Activated CD4-positive, alpha-beta memory T cell treated with anti-CD3 and anti-CD28 coated beads for 36 hours (primary cell): ENCODE measurements around the gene TEC. TPM values are rescaled to one million over a fixed set of nuclear protein-coding genes. Genes with fewer than 3 reads are reported as not detected.
"Not testable (repeated sequence)": the region's sequence is repeated elsewhere in the genome, so short reads cannot be mapped to it uniquely, and the experiment has no call there.

Experiments
- CTCF ChIA-PET: fragments of 350-600 bp; sonication (Branson Sonifier 250); formaldehyde crosslinking; loops from one replicate; lab custom pipeline; 2021; ENCODE audit warnings: antibody characterized with exemption, inconsistent platforms; lab: Charles Lee
- POLR2A ChIA-PET: fragments of 350-600 bp; sonication (Branson Sonifier 250); formaldehyde crosslinking; loops from one replicate; lab custom pipeline; 2021; ENCODE audit warnings: antibody characterized with exemption; lab: Charles Lee
- DNase-seq: peaks from one replicate; pipeline ENCODE4 v3.0.0-alpha.2; 2020
- H3K27ac Mint-ChIP-seq: one replicate; pipeline ENCODE4 v1.8.0; 2021; ENCODE audit warnings: mixed read lengths
- H3K27me3 Mint-ChIP-seq: one replicate; pipeline ENCODE4 v1.8.0; 2021; ENCODE audit warnings: mixed read lengths
- H3K36me3 Mint-ChIP-seq: one replicate; pipeline ENCODE4 v1.8.0; 2021; ENCODE audit warnings: mixed read lengths
- H3K4me1 Mint-ChIP-seq: one replicate; pipeline ENCODE4 v1.8.0; 2021; ENCODE audit warnings: low read depth, mixed read lengths
- H3K4me3 Mint-ChIP-seq: one replicate; pipeline ENCODE4 v1.8.0; 2021; ENCODE audit warnings: mild to moderate bottlenecking, mixed read lengths
- H3K9me3 Mint-ChIP-seq: one replicate; pipeline ENCODE4 v1.8.0; 2021; ENCODE audit warnings: mixed read lengths
- intact Hi-C: fragments of 100-400 bp; cut with micrococcal nuclease; formaldehyde crosslinking; loops from one replicate; pipeline ENCODE4 v1.15.1; 2023
- total RNA-seq, 2 experiments: library from RNA; stranded (reverse); gene quantifications; one replicate each; pipeline ENCODE4 v1.2.3, GENCODE V29; 2021

The TEC gene
- total RNA-seq, 2 experiments from 2014 or later, result 1.8 to 3.0 TPM

GRCh38 chr4:48234575-48234974 is 35.1 kb downstream of the TEC start:
- intact Hi-C loops, result no loop called here
- POLR2A ChIA-PET, result no interaction called here

GRCh38 chr4:48228949-48229348 is 40.7 kb downstream of the TEC start:
- POLR2A ChIA-PET, result no interaction called here
- intact Hi-C loops, result no loop called here

More at GRCh38 chr4:48234575-48234974, 35.1 kb downstream of the TEC start:
- Mint-ChIP-seq H3K27ac (no peak overlapping the region), H3K4me3 (no peak overlapping the region), H3K27me3 (no peaks in the 10 kb centered on the region), H3K9me3 (no peaks in the 10 kb centered on the region), H3K4me1 (peaks cover 2% of the 10 kb centered on the region), H3K36me3 (no peaks in the 10 kb centered on the region)
- DNase-seq, result no peak
- CTCF ChIA-PET, result no interaction called here

GRCh38 chr4:48227662-48228061 is 42.0 kb downstream of the TEC start:
- no peaks in the 10 kb centered on the region for H3K36me3 Mint-ChIP-seq
- POLR2A ChIA-PET, result no interaction called here
- no peak overlapping the region for H3K4me3 Mint-ChIP-seq
- no peaks in the 10 kb centered on the region for H3K4me1 Mint-ChIP-seq
- H3K9me3 Mint-ChIP-seq, result no peaks in the 10 kb centered on the region
- no peak for DNase-seq
- no peak overlapping the region for H3K27ac Mint-ChIP-seq
- no peaks in the 10 kb centered on the region for H3K27me3 Mint-ChIP-seq
- intact Hi-C loops, result no loop called here
- CTCF ChIA-PET, result no interaction called here

More at GRCh38 chr4:48228949-48229348, 40.7 kb downstream of the TEC start:
- no peak for DNase-seq
- Mint-ChIP-seq H3K27me3 (no peaks in the 10 kb centered on the region), H3K4me3 (no peak overlapping the region), H3K36me3 (no peaks in the 10 kb centered on the region), H3K27ac (no peak overlapping the region), H3K9me3 (no peaks in the 10 kb centered on the region), H3K4me1 (peaks cover 2% of the 10 kb centered on the region)
- CTCF ChIA-PET, result no interaction called here

- Mint-ChIP-seq H3K4me3 (no peak overlapping the region), H3K27ac (no peak overlapping the region), H3K27me3 (no peaks in the 10 kb centered on the region), H3K36me3 (no peaks in the 10 kb centered on the region), H3K9me3 (no peaks in the 10 kb centered on the region), H3K4me1 (no peaks in the 10 kb centered on the region)
- CTCF ChIA-PET, result no interaction called here
- intact Hi-C loops, result no loop called here
- no peak for DNase-seq
- POLR2A ChIA-PET, result no interaction called here
Measured at GRCh38 chr4:48226199-48226598, 43.4 kb downstream of the TEC start.

- intact Hi-C loops, result no loop called here
- Mint-ChIP-seq H3K27ac (no peak overlapping the region), H3K9me3 (no peaks in the 10 kb centered on the region), H3K36me3 (no peaks in the 10 kb centered on the region), H3K4me1 (no peaks in the 10 kb centered on the region), H3K4me3 (no peak overlapping the region), H3K27me3 (no peaks in the 10 kb centered on the region)
- CTCF ChIA-PET, result no interaction called here
- DNase-seq, result no peak
- POLR2A ChIA-PET, result no interaction called here
Measured at GRCh38 chr4:48225368-48226141, 44.1 kb downstream of the TEC start.

- intact Hi-C loops, result no loop called here
- H3K36me3 Mint-ChIP-seq, result no peaks in the 10 kb centered on the region
- H3K9me3 Mint-ChIP-seq, result no peaks in the 10 kb centered on the region
- DNase-seq, result no peak
- no peaks in the 10 kb centered on the region for H3K27me3 Mint-ChIP-seq
- no peak overlapping the region for H3K27ac Mint-ChIP-seq
- ChIA-PET POLR2A (no interaction called here), CTCF (no interaction called here)
- no peak overlapping the region for H3K4me3 Mint-ChIP-seq
- H3K4me1 Mint-ChIP-seq, result no peaks in the 10 kb centered on the region
Measured at GRCh38 chr4:48224606-48225005, 45.0 kb downstream of the TEC start.

GRCh38 chr4:48223633-48224295 is 45.9 kb downstream of the TEC start:
- intact Hi-C loops, result no loop called here
- CTCF ChIA-PET, result no interaction called here
- no peaks in the 10 kb centered on the region for H3K27me3 Mint-ChIP-seq
- no peaks in the 10 kb centered on the region for H3K9me3 Mint-ChIP-seq
- no peak overlapping the region for H3K4me3 Mint-ChIP-seq
- H3K27ac Mint-ChIP-seq, result no peak overlapping the region
- no peak for DNase-seq
- no peaks in the 10 kb centered on the region for H3K4me1 Mint-ChIP-seq
- POLR2A ChIA-PET, result no interaction called here
- no peaks in the 10 kb centered on the region for H3K36me3 Mint-ChIP-seq

GRCh38 chr4:48222491-48222890 is 47.1 kb downstream of the TEC start:
- ChIA-PET POLR2A (no interaction called here), CTCF (no interaction called here)
- Mint-ChIP-seq H3K4me3 (no peak overlapping the region), H3K36me3 (no peaks in the 10 kb centered on the region), H3K27me3 (no peaks in the 10 kb centered on the region), H3K9me3 (no peaks in the 10 kb centered on the region), H3K27ac (no peak overlapping the region), H3K4me1 (no peaks in the 10 kb centered on the region)
- DNase-seq, result no peak
- intact Hi-C loops, result no loop called here

GRCh38 chr4:48219430-48219829 is 50.2 kb downstream of the TEC start:
- CTCF ChIA-PET, H3K9me3 Mint-ChIP-seq, H3K27ac Mint-ChIP-seq, DNase-seq, H3K27me3 Mint-ChIP-seq, intact Hi-C loops, H3K4me1 Mint-ChIP-seq, H3K4me3 Mint-ChIP-seq, POLR2A ChIA-PET, H3K36me3 Mint-ChIP-seq: not testable (repeated sequence)

GRCh38 chr4:48216563-48216962 is 53.1 kb downstream of the TEC start:
- no peak for DNase-seq
- H3K4me1 Mint-ChIP-seq, result no peaks in the 10 kb centered on the region
- no peak overlapping the region for H3K27ac Mint-ChIP-seq
- intact Hi-C loops, result no loop called here
- CTCF ChIA-PET, result interaction anchor here (0.5 kb wide), 1 partner anchor 27 kb away, joined by 3 read pairs; no protein-coding TSS in a partner anchor
- POLR2A ChIA-PET, result no interaction called here
- H3K4me3 Mint-ChIP-seq, result no peak overlapping the region
- no peaks in the 10 kb centered on the region for H3K27me3 Mint-ChIP-seq
- H3K36me3 Mint-ChIP-seq, result no peaks in the 10 kb centered on the region
- no peaks in the 10 kb centered on the region for H3K9me3 Mint-ChIP-seq

GRCh38 chr4:48215977-48216376 is 53.7 kb downstream of the TEC start:
- CTCF ChIA-PET, result no interaction called here
- no peaks in the 10 kb centered on the region for H3K36me3 Mint-ChIP-seq
- H3K9me3 Mint-ChIP-seq, result no peaks in the 10 kb centered on the region
- POLR2A ChIA-PET, result no interaction called here
- H3K4me3 Mint-ChIP-seq, result no peak overlapping the region
- no peaks in the 10 kb centered on the region for H3K4me1 Mint-ChIP-seq
- intact Hi-C loops, result no loop called here
- no peak overlapping the region for H3K27ac Mint-ChIP-seq
- no peaks in the 10 kb centered on the region for H3K27me3 Mint-ChIP-seq
- no peak for DNase-seq

GRCh38 chr4:48212165-48212564 is 57.5 kb downstream of the TEC start:
- no peak overlapping the region for H3K4me3 Mint-ChIP-seq
- intact Hi-C loops, result no loop called here
- ChIA-PET POLR2A (no interaction called here), CTCF (no interaction called here)
- no peak for DNase-seq
- no peaks in the 10 kb centered on the region for H3K36me3 Mint-ChIP-seq
- H3K27me3 Mint-ChIP-seq, result no peaks in the 10 kb centered on the region
- no peaks in the 10 kb centered on the region for H3K9me3 Mint-ChIP-seq
- no peaks in the 10 kb centered on the region for H3K4me1 Mint-ChIP-seq
- no peak overlapping the region for H3K27ac Mint-ChIP-seq

- intact Hi-C loops, result no loop called here
- no peaks in the 10 kb centered on the region for H3K36me3 Mint-ChIP-seq
Measured at GRCh38 chr4:48210966-48211328, 58.7 kb downstream of the TEC start.

More at GRCh38 chr4:48210966-48211328, 58.7 kb downstream of the TEC start:
- POLR2A ChIA-PET, result no interaction called here
- CTCF ChIA-PET, result no interaction called here
- Mint-ChIP-seq H3K4me3 (no peak overlapping the region), H3K4me1 (no peaks in the 10 kb centered on the region), H3K27ac (no peak overlapping the region), H3K9me3 (no peaks in the 10 kb centered on the region), H3K27me3 (peaks cover 4% of the 10 kb centered on the region)
- DNase-seq, result no peak
